ENCODE measurements around the gene RCAN3.

GRCh38 chr1:24500448-24501048 lies 2.1 kb upstream of the RCAN3 start:
- TF ChIP-seq CTCF (IDR thresholded peaks at IDR 0.05) (no peak), POLR2A (IDR thresholded peaks at IDR 0.05) (no peak), POLR2AphosphoS5 (IDR thresholded peaks at IDR 0.05) (no peak), EP300 (IDR thresholded peaks at IDR 0.05) (no peak)

Measured in sigmoid colon (tissue), 4 donors.